HG03196 (cell line): ENCODE results near the gene THEMIS.
"Not testable (repeated sequence)": the region's sequence is repeated elsewhere in the genome, so short reads cannot be mapped to it uniquely, and the experiment has no call there.

Experiments
- ATAC-seq: cut with Tn5 transposase; IDR thresholded peaks from one replicate; pipeline ENCODE4 v1.9.1; 2021; ENCODE audit not compliant: unreplicated experiment

The THEMIS gene

GRCh38 chr6:127900935-127901334, at the start of gene THEMIS:
Gene THEMIS (minus strand): TSS chr6:127901058. CDS start chr6:127900932, 126 bp downstream.
- ATAC-seq: no peak

GRCh38 chr6:127949251-127949650, 48.4 kb upstream of the THEMIS start:
- no peak for ATAC-seq

DNA sequence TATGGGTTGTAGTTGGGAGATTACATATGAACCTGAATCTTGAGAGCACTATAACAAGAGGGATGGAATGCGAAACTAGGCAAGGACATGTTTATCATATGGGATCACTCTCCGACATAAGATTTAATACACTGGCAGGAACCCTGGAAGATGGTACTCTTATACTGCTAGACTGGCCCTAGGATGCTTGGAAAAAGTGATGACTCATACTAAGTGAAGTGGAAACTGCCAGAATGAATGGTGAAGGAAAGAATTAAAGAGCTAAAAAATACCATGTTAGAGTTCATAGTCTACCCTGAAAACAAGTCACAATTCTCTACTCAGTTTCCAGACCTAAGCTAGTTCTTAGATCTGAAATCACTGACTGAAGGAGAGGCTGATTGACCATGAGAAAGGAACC, 45.5 kb upstream of the THEMIS start:
- ATAC-seq: no peak

DNA sequence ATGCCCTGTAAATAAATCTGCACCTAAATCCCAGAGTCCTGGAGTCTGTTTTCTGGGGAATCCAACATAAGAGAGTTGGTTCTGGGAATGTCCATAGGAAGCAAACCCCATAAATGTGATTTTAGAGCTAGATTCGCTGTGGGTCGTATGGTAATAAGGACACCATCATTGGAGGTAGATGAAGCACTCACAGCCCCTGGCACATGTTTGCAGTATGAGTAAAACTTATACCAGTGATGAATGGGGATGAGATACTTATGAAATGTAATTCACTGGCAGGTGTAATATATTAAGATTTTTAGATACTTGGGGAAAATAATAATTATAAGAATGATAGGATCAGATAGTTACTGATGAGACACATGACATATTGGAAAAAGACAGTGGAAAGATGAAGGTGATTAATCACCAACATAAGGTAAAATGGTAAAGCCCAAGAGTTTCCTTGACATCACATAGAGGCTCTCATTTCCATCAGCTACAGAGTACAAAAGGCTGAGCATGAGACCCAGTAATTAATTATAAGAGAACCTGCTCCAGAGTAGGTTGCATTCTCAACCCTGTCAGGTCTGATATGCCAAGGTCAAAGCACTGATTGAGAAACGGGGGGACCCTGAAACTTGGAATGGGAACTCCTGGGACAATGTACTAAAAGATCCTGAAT, 44.7 kb upstream of the THEMIS start:
- no peak for ATAC-seq

DNA sequence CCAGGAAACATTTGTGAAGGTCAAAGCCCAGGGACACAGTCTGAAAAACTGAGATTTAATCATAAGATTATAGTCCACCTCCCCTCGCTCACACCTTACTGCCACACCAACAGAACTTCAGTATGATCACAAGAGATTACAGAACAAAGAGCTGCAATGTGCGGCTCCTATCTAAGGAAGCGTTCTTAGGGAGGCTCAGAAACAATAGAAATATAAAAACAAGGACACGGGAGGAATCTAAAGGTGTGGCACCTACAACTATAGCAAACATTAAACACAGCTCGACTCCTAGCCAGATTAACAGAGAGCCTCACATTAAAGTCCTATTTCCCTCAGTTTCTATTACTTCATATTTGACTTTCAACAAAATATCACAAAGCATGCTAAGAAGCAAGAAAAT, 40.4 kb upstream of the THEMIS start:
- ATAC-seq: no peak

DNA sequence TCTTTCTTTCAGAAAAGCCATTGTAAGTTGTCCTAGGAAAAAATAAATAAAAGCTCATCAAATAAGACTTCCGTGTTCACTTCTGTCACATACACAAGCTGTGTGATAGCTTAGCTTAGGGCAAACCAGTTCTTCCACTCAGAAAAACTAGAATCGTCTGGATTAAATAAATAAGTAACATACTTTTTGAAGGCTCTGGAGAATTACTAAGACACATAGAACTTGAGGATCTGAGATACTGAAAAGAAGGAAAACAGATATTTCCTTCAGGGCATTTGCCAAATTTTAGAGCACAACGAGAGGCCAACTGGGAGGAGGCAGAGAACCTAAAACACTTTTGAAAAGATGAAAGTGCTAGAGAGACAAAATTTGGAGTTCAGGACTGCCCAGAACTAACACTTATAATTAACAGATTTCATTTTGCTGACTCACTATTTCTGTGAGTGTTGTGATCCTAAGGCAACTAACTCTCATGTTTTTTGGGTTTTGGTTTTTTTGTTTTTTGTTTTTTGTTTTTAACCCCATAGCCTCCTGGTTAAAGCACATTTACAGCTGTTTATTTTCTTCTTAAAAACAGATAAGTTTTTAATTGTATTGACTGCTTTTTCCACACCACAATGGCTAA, 38.7 kb upstream of the THEMIS start:
- no peak for ATAC-seq

- no peak for ATAC-seq
These were observed 37.8 kb upstream of the THEMIS start for GRCh38 chr6:127938701-127939100.

DNA sequence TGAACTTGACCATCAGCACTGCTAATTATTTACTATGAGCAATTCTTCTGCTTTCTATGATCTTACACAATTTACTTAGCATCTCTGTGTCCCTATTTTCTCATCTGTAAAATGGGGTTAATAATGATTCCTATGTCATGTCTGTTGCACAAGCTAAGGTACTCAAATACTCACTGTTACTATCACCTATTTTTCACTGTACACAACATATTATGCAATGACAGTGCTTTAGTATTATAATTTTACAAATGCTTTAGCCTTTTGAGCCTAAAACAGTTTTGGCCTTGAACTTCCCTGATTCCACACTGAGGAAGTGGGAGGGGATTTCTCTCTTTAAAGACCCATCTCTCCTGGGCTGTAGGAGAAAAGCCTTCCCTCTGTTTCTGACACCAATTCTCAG, 36.9 kb upstream of the THEMIS start:
- ATAC-seq: no peak

- ATAC-seq: no peak
These were observed 36.2 kb upstream of the THEMIS start for GRCh38 chr6:127937102-127937501.

- ATAC-seq: no peak
These were observed 34.1 kb upstream of the THEMIS start for GRCh38 chr6:127934956-127935355.

DNA sequence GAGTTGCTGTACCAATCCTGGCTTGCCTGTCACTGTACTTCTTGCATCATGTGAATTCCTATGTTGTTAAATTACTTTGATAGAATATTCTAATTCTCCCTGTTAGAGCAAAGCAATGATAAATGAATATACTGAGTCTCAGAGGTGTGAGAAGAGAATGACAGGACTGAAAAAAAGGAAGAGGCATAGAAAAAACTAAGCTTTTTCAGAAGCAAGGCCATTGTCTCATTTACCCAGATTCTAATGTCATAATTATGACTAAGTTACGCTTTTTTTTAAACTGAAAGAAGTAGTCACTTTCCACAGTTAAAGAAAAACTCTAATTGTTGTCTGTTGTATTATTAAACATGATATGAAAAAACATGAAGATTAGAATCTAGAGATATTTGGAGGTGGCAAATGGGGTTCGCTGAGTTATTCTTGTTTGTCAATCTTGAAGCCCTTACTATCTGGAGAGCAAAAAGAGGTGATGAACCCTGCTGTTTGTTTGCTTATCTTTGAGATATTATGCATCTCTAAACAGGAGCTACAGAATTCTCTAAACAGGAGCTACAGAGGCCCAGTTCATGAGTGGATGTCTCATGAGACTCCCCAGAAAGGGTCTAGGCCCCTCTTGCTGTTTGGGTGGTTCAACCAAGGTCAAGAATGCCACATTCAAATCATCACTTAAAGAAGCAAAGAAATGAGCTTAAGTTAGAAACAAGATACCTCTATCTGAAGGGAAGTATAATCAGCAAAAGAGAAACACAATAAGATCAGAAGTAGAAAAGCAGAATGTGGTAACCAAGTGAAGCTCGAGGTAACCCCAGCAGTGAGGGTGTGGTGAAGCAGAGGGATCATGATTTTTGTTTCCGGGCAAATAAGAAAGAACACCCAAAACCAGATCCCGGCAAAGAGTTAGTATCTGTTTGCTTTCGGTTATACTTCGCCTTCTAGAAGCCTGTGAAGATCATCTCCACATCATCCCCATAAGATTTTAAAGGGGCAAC, 33.3 kb upstream of the THEMIS start:
- ATAC-seq: no peak

GRCh38 chr6:127933137-127933536, 32.3 kb upstream of the THEMIS start:
- ATAC-seq: no peak

DNA sequence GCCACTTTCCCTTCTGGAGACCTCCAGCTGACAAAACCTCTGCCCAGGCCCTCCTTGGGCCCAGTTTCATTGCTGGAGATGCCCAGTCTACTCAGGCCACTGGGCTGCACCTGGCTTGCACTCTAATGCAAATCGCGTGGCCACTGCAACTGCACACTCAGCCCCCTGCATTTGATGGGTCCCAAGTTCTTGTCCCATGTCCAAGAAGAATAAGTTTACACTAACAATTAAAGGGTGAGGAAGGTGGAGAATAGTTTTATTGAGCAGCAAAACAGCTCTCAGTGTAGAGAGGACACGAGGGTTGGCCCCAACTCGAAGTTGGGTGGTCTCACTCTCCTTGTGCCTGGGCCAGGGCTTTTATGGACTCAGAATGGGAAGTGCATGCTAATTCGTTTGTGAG, 31.9 kb upstream of the THEMIS start:
- no peak for ATAC-seq

DNA sequence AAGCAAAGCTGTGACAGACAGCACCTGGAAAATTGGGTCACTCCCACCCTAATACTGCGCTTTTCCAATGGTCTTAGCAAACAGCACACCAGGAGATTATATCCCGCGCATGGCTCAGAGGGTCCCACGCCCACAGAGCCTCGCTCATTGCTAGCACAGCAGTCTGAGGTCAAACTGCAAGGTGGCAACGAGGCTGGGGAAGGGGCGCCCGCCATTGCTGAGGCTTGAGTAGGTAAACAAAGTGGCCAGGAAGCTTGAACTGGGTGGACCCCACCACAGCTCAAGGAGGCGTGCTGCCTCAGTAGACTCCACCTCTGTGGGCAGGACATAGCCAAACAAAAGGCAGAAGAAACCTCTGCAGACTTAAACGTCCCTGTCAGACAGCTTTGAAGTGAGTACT, 25.6 kb upstream of the THEMIS start:
- not testable (repeated sequence) for ATAC-seq

- no peak for ATAC-seq
These were observed 23.6 kb upstream of the THEMIS start for GRCh38 chr6:127924440-127924839.

- no peak for ATAC-seq
These were observed 23.2 kb upstream of the THEMIS start for GRCh38 chr6:127924031-127924430.

- no peak for ATAC-seq
These were observed 22.3 kb upstream of the THEMIS start for GRCh38 chr6:127923135-127923534.

GRCh38 chr6:127921982-127922381, 21.1 kb upstream of the THEMIS start:
- ATAC-seq: no peak

GRCh38 chr6:127920804-127921203, 19.9 kb upstream of the THEMIS start:
- no peak for ATAC-seq

DNA sequence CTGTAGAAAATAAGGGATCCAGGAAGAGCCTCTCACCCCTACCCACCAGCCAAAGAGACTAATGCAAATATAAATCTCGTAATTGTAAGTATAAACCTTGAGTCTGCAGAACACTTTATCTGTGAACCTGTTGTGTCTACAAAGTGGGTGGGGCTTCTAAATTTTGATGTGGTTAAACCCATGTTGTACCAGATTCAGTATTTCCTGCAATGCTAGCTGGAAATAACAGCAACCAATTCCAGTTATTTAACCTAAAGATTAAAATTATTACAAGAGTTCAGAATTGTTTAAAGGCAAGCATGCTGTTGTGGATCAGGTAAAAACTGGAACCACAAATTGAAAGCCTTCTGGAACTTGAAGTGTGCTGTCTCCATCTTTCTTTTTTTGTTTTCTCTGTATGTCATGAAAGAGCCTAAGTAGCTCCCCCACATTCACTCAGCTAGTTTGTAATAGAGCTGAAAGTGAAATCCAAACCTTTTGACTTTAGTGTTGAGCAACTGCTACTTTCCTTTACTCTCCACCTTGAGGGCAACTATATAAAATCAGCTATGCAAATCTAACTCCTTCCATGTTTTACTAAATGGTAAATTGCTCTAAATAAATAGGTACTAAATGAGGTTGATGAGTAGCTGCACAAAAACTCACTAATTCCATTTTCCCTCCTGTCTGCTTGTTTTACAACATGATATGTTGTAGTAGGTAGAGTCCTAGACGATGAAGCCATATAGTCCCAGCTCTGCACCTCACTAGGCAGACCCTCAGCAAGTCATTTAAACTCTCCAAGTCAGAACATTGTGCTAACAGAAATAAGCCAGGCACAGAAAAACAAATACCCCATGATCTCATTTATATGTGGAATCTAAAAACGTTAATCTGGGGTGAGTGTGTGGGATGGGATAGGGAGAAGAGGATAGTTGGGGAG, 17.9 kb upstream of the THEMIS start:
- no peak for ATAC-seq

DNA sequence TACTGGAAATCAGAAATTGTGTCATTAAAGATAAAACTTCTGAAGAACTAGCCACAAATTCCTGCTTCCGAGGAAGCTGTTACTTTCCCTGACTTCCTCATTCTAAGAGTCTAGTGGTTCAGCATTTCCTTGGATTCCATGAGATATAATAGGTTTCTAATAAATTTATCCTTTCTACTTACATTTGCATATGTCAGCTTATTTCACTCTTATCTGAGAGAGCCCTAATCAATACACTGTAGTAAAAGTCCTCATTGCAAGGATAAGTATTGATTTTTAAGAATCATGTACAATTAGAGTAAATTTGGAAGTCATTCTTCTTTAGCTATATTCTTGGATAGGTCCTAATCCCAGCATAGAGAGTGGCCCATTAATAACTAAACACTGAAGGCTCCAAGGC, 16.9 kb upstream of the THEMIS start:
- ATAC-seq: no peak
